NOMO-1 treated with dmso at 0.1 percent for 144 hours (cell line): Measurements from ENCODE around the gene EDDM13.
"Not testable (repeated sequence)": the region's sequence is repeated elsewhere in the genome, so short reads cannot be mapped to it uniquely, and the experiment has no call there.

Experiments used
- DNase-seq: peaks from one replicate; lab custom pipeline; 2025; ENCODE audit not compliant: unreplicated experiment; lab: John Stamatoyannopoulos, UW

The EDDM13 gene

GRCh38 chr19:56319991-56320390, 47.4 kb downstream of the EDDM13 start:
- peak; percentile 59 for DNase-seq

GRCh38 chr19:56321254-56321988, 48.9 kb downstream of the EDDM13 start:
- no peak for DNase-seq

- peak; percentile 62 for DNase-seq
Observed at GRCh38 chr19:56321989-56322440, 49.5 kb downstream of the EDDM13 start.

GRCh38 chr19:56324436-56324835, 51.9 kb downstream of the EDDM13 start:
- no peak for DNase-seq

GRCh38 chr19:56332695-56333094, 60.1 kb downstream of the EDDM13 start:
- DNase-seq, result no peak

GRCh38 chr19:56333506-56333905, 61.0 kb downstream of the EDDM13 start:
- peak; percentile 12 for DNase-seq

GRCh38 chr19:56335371-56335770, 62.8 kb downstream of the EDDM13 start:
- DNase-seq, result not testable (repeated sequence)

GRCh38 chr19:56337077-56337476, 64.5 kb downstream of the EDDM13 start:
- DNase-seq, result not testable (repeated sequence)

GRCh38 chr19:56339031-56339430, 66.5 kb downstream of the EDDM13 start:
- not testable (repeated sequence) for DNase-seq

- no peak for DNase-seq
Observed at GRCh38 chr19:56341948-56342347, 69.4 kb downstream of the EDDM13 start.

GRCh38 chr19:56347163-56347778, 74.7 kb downstream of the EDDM13 start:
- no peak for DNase-seq

- peak; percentile 1 for DNase-seq
Observed at GRCh38 chr19:56348289-56348877, 75.8 kb downstream of the EDDM13 start.

GRCh38 chr19:56350416-56351045, 78.0 kb downstream of the EDDM13 start:
- peak; percentile 5 for DNase-seq

- DNase-seq, result no peak
Observed at GRCh38 chr19:56351208-56351607, 78.7 kb downstream of the EDDM13 start.

- no peak for DNase-seq
Observed at GRCh38 chr19:56355517-56355916, 83.0 kb downstream of the EDDM13 start.

GRCh38 chr19:56356944-56357343, 84.4 kb downstream of the EDDM13 start:
- no peak for DNase-seq
